ENCODE results near the gene QSER1. TPM values are rescaled to one million over a fixed set of nuclear protein-coding genes. Genes with fewer than 3 reads are reported as not detected.
"Not testable (repeated sequence)": the region's sequence is repeated elsewhere in the genome, so short reads cannot be mapped to it uniquely, and the experiment has no call there.

QSER1 gene
- polyA plus RNA-seq (ENCODE audit: insufficient read length in 12 of 12): 10 to 100 TPM in 11 of 12 donors, not detected in 1; 16.8 to 32.8 (median 26.6) TPM
- long read RNA-seq, donor 1, partial matches to known transcripts: 5 of 5 reads
- long read RNA-seq, donor 1, other reads (novel, unspliced or antisense): 0 of 5 reads
- long read RNA-seq, donor 2, partial matches to known transcripts: 9 of 11 reads
- long read RNA-seq, donor 2, other reads (novel, unspliced or antisense): 0 of 11 reads
- long read RNA-seq, donor 3, full-length matches to known transcripts: 1 of 1 reads
- long read RNA-seq, donor 3, partial matches to known transcripts: 0 of 1 reads
- long read RNA-seq, donor 3, other reads (novel, unspliced or antisense): 0 of 1 reads
- long read RNA-seq, donor 4: 0 reads
- long read RNA-seq, donor 5: 0 reads
- long read RNA-seq, donor 6: 0 reads
- long read RNA-seq, donor 7: 0 reads
- long read RNA-seq, donor 8: 0 reads
- long read RNA-seq, donor 9: 0 reads
- long read RNA-seq, donor 10, partial matches to known transcripts: 0 of 1 reads
- long read RNA-seq, donor 10, other reads (novel, unspliced or antisense): 0 of 1 reads
- long read RNA-seq, donor 11, full-length matches to known transcripts: 1 of 7 reads
- long read RNA-seq, donor 11, partial matches to known transcripts: 6 of 7 reads
- long read RNA-seq, donor 11, other reads (novel, unspliced or antisense): 0 of 7 reads

GRCh38 chr11:32892355-32893092 is at the start of gene QSER1:
QSER1 (plus strand) TSS chr11:32892811; CDS start chr11:32893126, 315 bp downstream.
- peak; percentile 75 for DNase-seq

GRCh38 chr11:32843544-32843943 is 49.1 kb upstream of the QSER1 start:
- DNase-seq: no peak

DNA sequence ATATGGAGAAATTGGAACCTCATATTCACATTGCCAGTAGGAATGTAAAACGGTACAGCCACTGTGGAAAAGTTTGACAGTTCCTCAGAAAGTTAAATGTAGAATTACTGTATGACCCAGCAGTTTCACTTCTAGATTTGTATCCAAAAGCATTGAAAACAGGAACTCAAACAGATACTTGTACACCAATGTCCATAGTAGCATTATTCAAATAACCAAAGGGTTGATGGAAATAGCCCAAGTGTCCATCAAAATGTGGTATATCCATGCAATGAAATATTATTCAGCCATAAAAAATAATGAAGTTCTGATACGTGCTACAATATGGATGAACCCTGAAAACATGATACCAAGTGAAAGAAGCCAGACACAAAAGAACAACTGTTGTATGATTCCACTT is 45.1 kb upstream of the QSER1 start:
- no peak for DNase-seq

DNA sequence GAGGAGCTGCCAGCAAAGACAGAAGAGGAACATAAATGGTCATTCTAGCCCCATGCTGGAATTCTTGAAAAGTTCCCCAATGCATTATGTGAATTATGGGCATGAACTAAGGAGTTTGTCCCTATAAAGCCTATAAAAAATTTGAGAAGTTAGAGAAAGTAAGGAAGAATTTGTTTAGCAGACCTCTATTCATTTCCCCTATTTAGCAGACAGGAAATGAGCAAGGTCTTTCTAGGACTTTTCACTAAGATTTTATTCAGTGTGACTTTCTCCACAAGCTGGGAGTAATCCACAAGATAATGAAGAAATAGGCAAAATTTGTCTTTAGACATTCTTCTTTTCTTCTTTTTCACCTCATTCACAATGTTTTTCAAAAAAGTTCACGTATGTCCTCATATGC is 42.9 kb upstream of the QSER1 start:
- no peak for DNase-seq

- DNase-seq: no peak
Observed at GRCh38 chr11:32851251-32851650, 41.4 kb upstream of the QSER1 start.

GRCh38 chr11:32852207-32852606 is 40.4 kb upstream of the QSER1 start:
- no peak for DNase-seq

GRCh38 chr11:32855601-32856000 is 37.0 kb upstream of the QSER1 start:
- DNase-seq: no peak

DNA sequence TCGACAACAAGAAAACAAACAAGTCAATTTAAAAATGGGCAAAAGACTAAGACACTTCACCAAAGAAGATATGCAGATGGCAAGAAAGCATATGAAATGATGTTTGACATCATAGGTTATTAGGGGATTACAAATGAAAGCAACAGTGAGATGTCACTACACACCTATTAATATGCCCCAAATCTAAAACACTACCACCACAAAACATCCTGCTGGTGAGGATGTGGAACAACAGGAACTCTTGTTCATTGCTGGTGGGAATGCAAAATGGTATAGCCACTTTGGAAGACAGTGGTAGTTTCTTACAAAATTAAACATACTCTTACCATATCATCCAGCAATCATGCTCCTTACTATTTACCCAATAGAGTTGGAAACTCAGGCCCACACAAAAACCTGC is 33.9 kb upstream of the QSER1 start:
- DNase-seq: no peak

DNA sequence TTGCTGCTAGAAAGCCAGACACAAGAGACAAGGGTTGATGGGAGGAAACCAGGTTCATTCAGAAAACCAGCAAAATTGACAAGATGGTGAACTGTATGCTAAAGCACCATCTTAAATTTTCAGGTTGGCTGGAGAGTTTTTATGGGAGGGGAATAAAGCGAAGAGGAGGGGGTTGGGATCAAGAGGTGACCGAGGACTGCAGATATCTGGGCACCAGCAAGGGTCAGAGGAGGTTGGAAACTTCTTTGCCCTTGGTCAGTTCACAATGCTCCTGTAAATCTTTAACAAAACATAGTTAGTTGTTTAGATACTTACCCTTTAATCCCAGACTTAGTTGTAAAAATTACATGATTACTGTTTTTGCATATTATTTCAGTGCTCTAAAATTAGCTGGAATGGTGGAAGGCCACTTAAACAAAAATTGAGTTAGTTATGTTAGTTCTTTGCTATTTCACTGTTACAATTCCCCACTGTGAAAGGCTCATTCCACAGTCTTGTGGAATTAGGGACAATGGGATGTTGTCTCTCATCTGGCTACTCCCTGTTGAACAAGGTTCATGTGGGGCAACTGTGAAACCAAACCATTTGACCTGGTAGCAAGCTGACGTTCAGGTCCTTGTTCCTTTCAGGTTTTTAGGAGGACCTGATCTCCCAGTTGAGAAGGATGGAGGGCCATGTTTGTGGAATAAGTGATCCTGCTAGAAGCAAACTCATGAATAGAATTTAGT is 30.6 kb upstream of the QSER1 start:
- no peak for DNase-seq

DNA sequence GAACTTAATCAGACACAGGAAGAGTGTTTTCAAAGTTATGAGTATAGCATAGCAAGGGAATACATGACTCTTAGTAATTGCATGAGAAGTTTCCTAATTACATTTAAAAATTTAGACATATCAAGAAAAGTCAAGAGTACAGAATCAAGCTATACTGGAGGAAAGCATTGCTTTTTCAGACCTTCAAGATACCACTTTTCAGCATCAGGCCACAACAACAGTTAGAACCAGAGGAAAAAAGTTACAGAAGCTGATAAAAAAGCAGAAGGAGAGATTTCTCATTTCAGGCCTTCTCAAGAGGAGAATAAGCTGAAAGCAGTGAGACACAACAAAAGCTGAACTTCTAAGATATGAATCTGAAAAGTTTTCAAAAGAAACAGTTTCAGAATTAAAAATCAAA is 28.1 kb upstream of the QSER1 start:
- no peak for DNase-seq

DNA sequence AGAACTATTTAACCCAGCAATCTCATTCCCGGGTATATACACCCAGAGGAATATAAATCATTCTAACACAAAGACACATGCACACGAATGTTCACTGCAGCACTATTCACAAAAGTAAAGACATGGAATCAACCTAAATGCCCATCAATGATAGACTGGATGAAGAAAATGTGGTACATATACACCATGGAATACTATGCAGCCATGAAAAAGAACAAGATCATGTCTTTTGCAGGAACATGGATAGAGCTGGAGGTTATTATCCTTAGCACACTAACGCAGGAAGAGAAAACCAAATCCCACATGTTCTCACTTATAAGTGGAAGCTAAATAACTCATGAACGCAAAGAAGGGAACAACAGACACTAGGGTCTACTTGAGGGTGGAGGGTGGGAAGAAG is 23.9 kb upstream of the QSER1 start:
- DNase-seq: not testable (repeated sequence)

DNA sequence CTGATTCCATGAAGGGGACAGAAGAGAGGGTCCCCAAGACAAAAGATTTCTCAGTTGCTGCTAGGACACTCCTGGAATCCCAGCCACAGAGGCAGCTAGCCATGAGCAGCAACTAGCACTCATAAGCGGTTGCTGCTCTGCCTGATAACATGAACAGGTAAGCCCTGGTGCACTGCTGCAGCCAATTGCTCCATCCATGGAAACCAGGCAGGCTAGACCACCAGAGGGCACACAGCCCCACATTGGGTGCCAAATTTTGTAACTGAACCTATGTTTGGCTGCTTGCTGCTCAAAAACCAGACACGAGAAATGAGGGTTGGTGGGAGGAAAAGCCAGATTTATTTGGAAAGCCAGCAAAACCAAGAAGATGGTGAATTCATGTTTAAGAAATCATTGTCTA is 21.9 kb upstream of the QSER1 start:
- DNase-seq: no peak

DNA sequence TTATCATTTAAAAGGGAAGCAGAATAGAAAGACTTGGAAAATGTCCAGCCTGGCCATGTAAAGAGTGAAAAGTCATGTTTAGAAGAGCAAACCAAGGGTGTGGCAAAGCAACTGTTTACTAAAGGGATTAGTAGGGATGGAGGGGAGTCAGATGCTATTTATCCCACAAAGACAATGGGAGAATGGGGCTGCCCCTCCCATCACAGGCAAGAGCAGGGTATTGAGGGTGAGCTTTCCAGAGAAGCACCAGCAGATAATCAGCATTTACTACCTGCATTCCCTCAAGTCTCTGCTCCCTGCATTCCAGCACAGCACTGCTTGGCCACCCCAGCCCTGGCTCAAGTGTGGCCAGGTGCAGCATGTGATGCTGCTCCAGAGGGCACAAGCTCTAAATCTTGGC is 18.5 kb upstream of the QSER1 start:
- DNase-seq: no peak

DNA sequence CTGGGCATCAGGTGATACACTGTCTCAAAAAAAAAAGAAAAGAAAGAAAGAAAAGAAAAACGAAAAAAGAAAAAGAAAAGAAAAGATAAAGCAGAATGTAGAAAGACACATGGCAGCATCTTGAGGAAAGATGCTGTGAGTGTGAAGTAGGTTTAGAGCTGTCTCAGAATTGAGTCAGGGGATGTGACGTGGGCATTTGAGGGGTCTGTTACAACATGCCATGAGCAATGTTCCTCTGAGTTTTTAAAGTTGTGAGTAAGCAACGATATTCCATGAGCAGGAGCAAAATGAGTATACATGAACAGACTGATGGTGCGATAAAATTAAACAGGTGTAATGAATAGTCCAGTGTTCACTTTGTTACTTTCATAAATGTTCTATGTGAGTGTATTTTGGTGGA is 11.3 kb upstream of the QSER1 start:
- DNase-seq: no peak

DNA sequence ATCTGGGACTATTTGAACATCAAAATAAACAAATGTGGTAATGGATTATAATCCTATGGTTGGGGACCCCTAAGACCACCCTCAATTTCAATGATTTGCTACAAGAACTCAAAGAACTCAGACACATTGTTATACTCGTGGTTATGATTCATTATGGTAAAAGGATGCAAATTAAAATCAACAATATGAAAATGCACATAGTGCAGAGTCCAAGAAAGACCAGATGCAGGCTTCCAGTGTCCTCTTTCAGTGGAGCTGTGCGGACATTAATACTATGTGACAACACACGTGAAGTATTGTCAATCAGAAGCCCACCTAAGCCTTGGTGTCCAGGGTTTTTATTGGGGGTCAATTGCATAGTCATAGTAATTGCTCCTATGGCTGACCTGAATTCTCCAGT is 9.2 kb upstream of the QSER1 start:
- no peak for DNase-seq

DNA sequence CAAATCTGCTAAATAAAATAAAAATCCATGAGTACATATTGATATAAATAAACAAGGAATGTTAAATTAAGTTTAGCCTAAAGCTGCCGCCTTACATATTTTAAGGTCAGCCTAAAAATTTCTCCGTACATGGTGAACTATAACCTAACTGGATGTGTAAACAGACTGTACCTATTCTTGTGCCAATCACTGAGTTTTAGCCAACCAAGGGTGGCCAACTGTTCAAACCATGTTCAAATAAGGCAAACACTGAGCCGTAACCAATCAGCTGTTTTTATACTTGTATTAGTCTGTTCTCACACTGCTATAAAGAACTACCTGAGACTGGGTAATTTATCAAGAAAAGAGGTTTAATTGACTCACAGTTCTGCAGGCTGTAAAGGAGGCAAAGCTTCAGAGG is 8.6 kb upstream of the QSER1 start:
- DNase-seq: no peak

- DNase-seq: no peak
Observed at GRCh38 chr11:32884770-32885384, 7.7 kb upstream of the QSER1 start.

DNA sequence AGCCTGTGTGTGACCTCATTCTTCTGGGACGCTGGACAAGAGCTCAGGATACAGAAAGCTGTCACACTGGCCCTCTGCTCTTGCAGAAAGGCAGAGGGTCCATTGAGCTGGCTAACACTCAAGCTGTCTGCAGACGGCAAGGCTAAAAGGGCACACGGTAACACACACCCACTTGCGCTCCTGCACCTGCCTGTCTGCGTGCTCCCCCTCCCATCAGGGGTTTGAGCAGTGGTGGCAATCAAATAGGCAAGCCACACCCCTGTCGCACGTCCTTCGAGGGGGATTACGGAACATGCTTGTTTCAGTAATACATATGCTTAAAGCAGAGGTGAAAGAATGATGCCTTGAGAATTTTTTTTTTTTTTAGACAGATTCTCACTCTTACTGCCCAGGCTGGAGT is 7.1 kb upstream of the QSER1 start:
- DNase-seq: no peak

DNA sequence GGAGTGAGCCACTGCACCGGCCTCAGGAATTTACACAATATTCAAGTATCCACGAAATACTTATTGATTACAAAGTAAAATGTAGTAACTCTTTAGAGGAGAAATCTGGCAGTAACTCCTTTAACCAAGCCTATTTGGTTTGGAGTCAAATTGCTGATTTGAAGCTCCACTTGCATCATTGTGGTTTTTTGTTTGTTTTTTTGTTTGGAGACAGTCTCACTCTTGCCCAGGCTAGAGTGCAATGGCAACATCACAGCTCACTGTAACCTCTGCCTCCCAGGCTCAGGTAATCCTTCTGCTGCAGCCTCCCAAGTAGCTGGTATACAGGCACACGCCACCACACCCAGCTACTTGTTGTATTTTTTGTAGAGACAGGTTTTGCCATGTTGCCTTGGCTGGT is 6.4 kb upstream of the QSER1 start:
- no peak for DNase-seq

DNA sequence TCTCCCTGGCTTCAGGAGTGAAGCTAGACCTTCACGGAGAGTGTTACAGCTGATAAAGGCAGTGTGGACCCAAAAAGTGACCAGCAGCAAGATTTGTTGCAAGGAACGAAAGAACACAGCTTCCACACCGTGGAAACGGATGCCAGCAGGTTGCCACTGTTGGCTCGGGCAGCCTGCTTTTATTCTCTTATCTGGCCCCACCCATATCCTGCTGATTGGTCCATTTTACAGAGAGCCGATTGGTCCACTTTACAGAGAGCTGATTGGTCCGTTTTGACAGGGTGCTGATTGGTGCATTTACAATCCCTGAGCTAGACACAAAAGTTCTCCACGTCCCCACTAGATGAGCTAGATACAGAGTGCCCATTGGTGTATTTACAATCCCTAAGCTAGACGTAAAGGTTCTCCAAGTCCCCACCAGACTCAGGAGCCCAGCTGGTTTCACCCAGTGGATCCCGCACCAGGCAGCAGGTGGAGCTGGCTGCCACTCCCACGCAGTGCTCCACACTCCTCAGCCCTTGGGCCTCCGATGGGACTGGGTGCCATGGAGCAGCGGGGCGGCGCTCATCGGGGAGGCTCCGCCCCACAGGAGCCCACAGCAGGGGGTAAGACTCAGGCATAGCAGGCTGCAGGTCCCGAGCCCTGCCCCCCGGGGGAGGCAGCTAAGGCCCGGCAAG is 4.8 kb upstream of the QSER1 start:
- DNase-seq: not testable (repeated sequence)

DNA sequence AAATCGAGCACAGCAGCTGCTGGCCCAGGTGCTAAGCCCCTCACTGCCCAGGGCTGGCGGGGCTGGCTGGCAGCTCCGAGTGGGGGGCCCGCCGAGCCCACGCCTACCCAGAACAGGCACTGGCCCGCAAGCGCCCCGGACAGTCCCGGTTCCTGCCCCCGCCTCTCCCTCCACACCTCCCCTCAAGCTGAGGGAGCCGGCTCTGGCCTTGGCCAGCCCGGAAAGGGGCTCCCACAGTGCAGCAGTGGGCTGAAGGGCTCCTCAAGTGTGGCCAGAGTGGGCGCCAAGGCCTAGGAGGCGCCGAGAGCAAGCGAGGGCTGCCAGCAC is 4.3 kb upstream of the QSER1 start:
- DNase-seq: not testable (repeated sequence)
